SK-N-MC (cell line): Measurements from ENCODE around the gene MYOF.

ENCODE experiments used
- EZH2 ChIP-seq: fragments of 200-600 bp; sonication (generic); IDR thresholded peaks from one replicate; pipeline ENCODE4 v1.6.1; 2017; ENCODE audit warnings: antibody characterized with exemption
- POLR2AphosphoS5 ChIP-seq: IDR thresholded peaks from 2 replicates; pipeline ENCODE4 v1.6.1; 2012; ENCODE audit warnings: mild to moderate bottlenecking, low read depth, low read length, borderline replicate concordance

GRCh38 chr10:93334901-93335327 lies 147.2 kb downstream of the MYOF start:
- TF ChIP-seq POLR2AphosphoS5 (no peak), EZH2 (no peak)
